ENCODE data around the gene SULT1C4. TPM values are rescaled to one million over a fixed set of nuclear protein-coding genes. Genes with fewer than 3 reads are reported as not detected.

Gene SULT1C4
- total RNA-seq, 1 donor from 2014 or later: 12.5 TPM

- Histone ChIP-seq H3K9me3 (ENCODE audit: control insufficient read depth in 3 of 3, low read length in 3 of 3) (peaks cover 0 to 2% (median 0%) of the 10 kb centered on the region in 3 donors), H3K4me3 (ENCODE audit: low read length in 3 of 3) (no peak overlapping the region), H3K4me1 (ENCODE audit: control insufficient read depth in 3 of 3, insufficient read depth in 3 of 3, low read length in 3 of 3) (no peaks in the 10 kb centered on the region), H3K27me3 (ENCODE audit: control insufficient read depth in 3 of 3, insufficient read depth in 3 of 3, low read length in 3 of 3) (no peaks in the 10 kb centered on the region), H3K27ac (ENCODE audit: low read depth, low read length) (no peak overlapping the region), H3K9ac (ENCODE audit: low read depth in 1 of 3, low read length in 3 of 3) (no peak overlapping the region), H3K36me3 (ENCODE audit: control insufficient read depth in 3 of 3, insufficient read depth in 3 of 3, low read length in 3 of 3) (no peaks in the 10 kb centered on the region)
These were observed 32.0 kb downstream of the SULT1C4 start for GRCh38 chr2:108409768-108410167.

GRCh38 chr2:108412995-108413710 is 35.4 kb downstream of the SULT1C4 start:
- Histone ChIP-seq H3K27ac (ENCODE audit: low read depth, low read length) (no peak overlapping the region), H3K27me3 (ENCODE audit: control insufficient read depth in 3 of 3, insufficient read depth in 3 of 3, low read length in 3 of 3) (no peaks in the 10 kb centered on the region), H3K36me3 (ENCODE audit: control insufficient read depth in 3 of 3, insufficient read depth in 3 of 3, low read length in 3 of 3) (no peaks in the 10 kb centered on the region), H3K9me3 (ENCODE audit: control insufficient read depth in 3 of 3, low read length in 3 of 3) (no peaks in the 10 kb centered on the region), H3K4me3 (ENCODE audit: low read length in 3 of 3) (no peak overlapping the region), H3K9ac (ENCODE audit: low read depth in 1 of 3, low read length in 3 of 3) (no peak overlapping the region), H3K4me1 (ENCODE audit: control insufficient read depth in 3 of 3, insufficient read depth in 3 of 3, low read length in 3 of 3) (no peaks in the 10 kb centered on the region)

- H3K9ac ChIP-seq (ENCODE audit: low read depth in 1 of 3, low read length in 3 of 3): no peak overlapping the region
- no peak overlapping the region for H3K4me3 ChIP-seq (ENCODE audit: low read length in 3 of 3)
- no peaks in the 10 kb centered on the region for H3K36me3 ChIP-seq (ENCODE audit: control insufficient read depth in 3 of 3, insufficient read depth in 3 of 3, low read length in 3 of 3)
- no peaks in the 10 kb centered on the region for H3K4me1 ChIP-seq (ENCODE audit: control insufficient read depth in 3 of 3, insufficient read depth in 3 of 3, low read length in 3 of 3)
- no peak overlapping the region for H3K27ac ChIP-seq (ENCODE audit: low read depth, low read length)
- H3K9me3 ChIP-seq (ENCODE audit: control insufficient read depth in 3 of 3, low read length in 3 of 3): no peaks in the 10 kb centered on the region
- H3K27me3 ChIP-seq (ENCODE audit: control insufficient read depth in 3 of 3, insufficient read depth in 3 of 3, low read length in 3 of 3): no peaks in the 10 kb centered on the region
These were observed 35.9 kb downstream of the SULT1C4 start for GRCh38 chr2:108413711-108414095.

- H3K9ac ChIP-seq (ENCODE audit: low read depth in 1 of 3, low read length in 3 of 3): no peak overlapping the region
- H3K9me3 ChIP-seq (ENCODE audit: control insufficient read depth in 3 of 3, low read length in 3 of 3): no peaks in the 10 kb centered on the region
- H3K27ac ChIP-seq (ENCODE audit: low read depth, low read length): no peak overlapping the region
- H3K4me3 ChIP-seq (ENCODE audit: low read length in 3 of 3): no peak overlapping the region
- no peaks in the 10 kb centered on the region for H3K4me1 ChIP-seq (ENCODE audit: control insufficient read depth in 3 of 3, insufficient read depth in 3 of 3, low read length in 3 of 3)
- H3K27me3 ChIP-seq (ENCODE audit: control insufficient read depth in 3 of 3, insufficient read depth in 3 of 3, low read length in 3 of 3): no peaks in the 10 kb centered on the region
- H3K36me3 ChIP-seq (ENCODE audit: control insufficient read depth in 3 of 3, insufficient read depth in 3 of 3, low read length in 3 of 3): no peaks in the 10 kb centered on the region
These were observed 36.6 kb downstream of the SULT1C4 start for GRCh38 chr2:108414256-108414876.

GRCh38 chr2:108414945-108415344 is 37.2 kb downstream of the SULT1C4 start:
- H3K4me3 ChIP-seq (ENCODE audit: low read length in 3 of 3): no peak overlapping the region

GRCh38 chr2:108417254-108417653 is 39.5 kb downstream of the SULT1C4 start:
- Histone ChIP-seq H3K9me3 (ENCODE audit: control insufficient read depth in 3 of 3, low read length in 3 of 3) (no peaks in the 10 kb centered on the region), H3K9ac (ENCODE audit: low read depth in 1 of 3, low read length in 3 of 3) (no peak overlapping the region), H3K4me3 (ENCODE audit: low read length in 3 of 3) (no peak overlapping the region), H3K27ac (ENCODE audit: low read depth, low read length) (no peak overlapping the region), H3K4me1 (ENCODE audit: control insufficient read depth in 3 of 3, insufficient read depth in 3 of 3, low read length in 3 of 3) (no peaks in the 10 kb centered on the region), H3K27me3 (ENCODE audit: control insufficient read depth in 3 of 3, insufficient read depth in 3 of 3, low read length in 3 of 3) (no peaks in the 10 kb centered on the region), H3K36me3 (ENCODE audit: control insufficient read depth in 3 of 3, insufficient read depth in 3 of 3, low read length in 3 of 3) (no peaks in the 10 kb centered on the region)

More at GRCh38 chr2:108414945-108415344, 37.2 kb downstream of the SULT1C4 start:
- Histone ChIP-seq H3K9me3 (ENCODE audit: control insufficient read depth in 3 of 3, low read length in 3 of 3) (no peaks in the 10 kb centered on the region), H3K27ac (ENCODE audit: low read depth, low read length) (no peak overlapping the region), H3K36me3 (ENCODE audit: control insufficient read depth in 3 of 3, insufficient read depth in 3 of 3, low read length in 3 of 3) (no peaks in the 10 kb centered on the region), H3K9ac (ENCODE audit: low read depth in 1 of 3, low read length in 3 of 3) (no peak overlapping the region), H3K4me1 (ENCODE audit: control insufficient read depth in 3 of 3, insufficient read depth in 3 of 3, low read length in 3 of 3) (no peaks in the 10 kb centered on the region), H3K27me3 (ENCODE audit: control insufficient read depth in 3 of 3, insufficient read depth in 3 of 3, low read length in 3 of 3) (no peaks in the 10 kb centered on the region)

- H3K4me3 ChIP-seq (ENCODE audit: low read length in 3 of 3): no peak overlapping the region
- H3K27ac ChIP-seq (ENCODE audit: low read depth, low read length): no peak overlapping the region
- H3K9ac ChIP-seq (ENCODE audit: low read depth in 1 of 3, low read length in 3 of 3): no peak overlapping the region
- no peaks in the 10 kb centered on the region for H3K4me1 ChIP-seq (ENCODE audit: control insufficient read depth in 3 of 3, insufficient read depth in 3 of 3, low read length in 3 of 3)
- no peaks in the 10 kb centered on the region for H3K36me3 ChIP-seq (ENCODE audit: control insufficient read depth in 3 of 3, insufficient read depth in 3 of 3, low read length in 3 of 3)
- H3K27me3 ChIP-seq (ENCODE audit: control insufficient read depth in 3 of 3, insufficient read depth in 3 of 3, low read length in 3 of 3): no peaks in the 10 kb centered on the region
- no peaks in the 10 kb centered on the region for H3K9me3 ChIP-seq (ENCODE audit: control insufficient read depth in 3 of 3, low read length in 3 of 3)
These were observed 40.7 kb downstream of the SULT1C4 start for GRCh38 chr2:108418416-108418815.

GRCh38 chr2:108423067-108423466 is 45.3 kb downstream of the SULT1C4 start:
- H3K27me3 ChIP-seq (ENCODE audit: control insufficient read depth in 3 of 3, insufficient read depth in 3 of 3, low read length in 3 of 3): no peaks in the 10 kb centered on the region
- H3K36me3 ChIP-seq (ENCODE audit: control insufficient read depth in 3 of 3, insufficient read depth in 3 of 3, low read length in 3 of 3): no peaks in the 10 kb centered on the region
- H3K4me3 ChIP-seq (ENCODE audit: low read length in 3 of 3): no peak overlapping the region
- H3K27ac ChIP-seq (ENCODE audit: low read depth, low read length): no peak overlapping the region
- no peaks in the 10 kb centered on the region for H3K9me3 ChIP-seq (ENCODE audit: control insufficient read depth in 3 of 3, low read length in 3 of 3)
- no peak overlapping the region for H3K9ac ChIP-seq (ENCODE audit: low read depth in 1 of 3, low read length in 3 of 3)
- H3K4me1 ChIP-seq (ENCODE audit: control insufficient read depth in 3 of 3, insufficient read depth in 3 of 3, low read length in 3 of 3): no peaks in the 10 kb centered on the region

- Histone ChIP-seq H3K27ac (ENCODE audit: low read depth, low read length) (no peak overlapping the region), H3K9ac (ENCODE audit: low read depth in 1 of 3, low read length in 3 of 3) (no peak overlapping the region), H3K27me3 (ENCODE audit: control insufficient read depth in 3 of 3, insufficient read depth in 3 of 3, low read length in 3 of 3) (no peaks in the 10 kb centered on the region), H3K4me3 (ENCODE audit: low read length in 3 of 3) (no peak overlapping the region), H3K9me3 (ENCODE audit: control insufficient read depth in 3 of 3, low read length in 3 of 3) (no peaks in the 10 kb centered on the region), H3K4me1 (ENCODE audit: control insufficient read depth in 3 of 3, insufficient read depth in 3 of 3, low read length in 3 of 3) (no peaks in the 10 kb centered on the region), H3K36me3 (ENCODE audit: control insufficient read depth in 3 of 3, insufficient read depth in 3 of 3, low read length in 3 of 3) (no peaks in the 10 kb centered on the region)
These were observed 45.9 kb downstream of the SULT1C4 start for GRCh38 chr2:108423502-108424251.
